NCI-H748 treated with DMSO at 0.1 percent for 48 hours (cell line): Measurements from ENCODE around the gene LSM14A.
"Not testable (repeated sequence)": the region's sequence is repeated elsewhere in the genome, so short reads cannot be mapped to it uniquely, and the experiment has no call there.

ENCODE experiments used
- DNase-seq: peaks from one replicate; lab custom pipeline; 2025; lab: John Stamatoyannopoulos, UW

LSM14A gene

GRCh38 chr19:34189917-34190425, 17.7 kb downstream of the LSM14A start:
- no peak for DNase-seq

GRCh38 chr19:34191355-34191962, 19.2 kb downstream of the LSM14A start:
- no peak for DNase-seq

- DNase-seq = no peak
These were observed 21.1 kb downstream of the LSM14A start for GRCh38 chr19:34193439-34193838.

- no peak for DNase-seq
These were observed 21.6 kb downstream of the LSM14A start for GRCh38 chr19:34193876-34194275.

- DNase-seq = no peak
These were observed 28.8 kb downstream of the LSM14A start for GRCh38 chr19:34201133-34201532.

- DNase-seq = not testable (repeated sequence)
These were observed 33.0 kb downstream of the LSM14A start for GRCh38 chr19:34205324-34205723.

- DNase-seq = no peak
These were observed 36.1 kb downstream of the LSM14A start for GRCh38 chr19:34208291-34208884.

- DNase-seq = no peak
These were observed 37.4 kb downstream of the LSM14A start for GRCh38 chr19:34209726-34210125.

GRCh38 chr19:34213283-34213682, 41.0 kb downstream of the LSM14A start:
- DNase-seq = no peak

GRCh38 chr19:34214040-34214439, 41.7 kb downstream of the LSM14A start:
- DNase-seq = no peak

- DNase-seq = no peak
These were observed 42.8 kb downstream of the LSM14A start for GRCh38 chr19:34215006-34215665.

GRCh38 chr19:34215666-34216038, 43.3 kb downstream of the LSM14A start:
- no peak for DNase-seq

GRCh38 chr19:34216745-34217219, 44.5 kb downstream of the LSM14A start:
- DNase-seq = not testable (repeated sequence)

GRCh38 chr19:34217952-34218817, 45.9 kb downstream of the LSM14A start:
- DNase-seq = no peak

GRCh38 chr19:34218818-34219164, 46.5 kb downstream of the LSM14A start:
- no peak for DNase-seq

- peak; percentile 53 for DNase-seq
These were observed 48.3 kb downstream of the LSM14A start for GRCh38 chr19:34220472-34221063.

GRCh38 chr19:34222386-34222785, 50.1 kb downstream of the LSM14A start:
- no peak for DNase-seq

GRCh38 chr19:34224996-34225658, 52.8 kb downstream of the LSM14A start:
- no peak for DNase-seq

- DNase-seq = no peak
These were observed 53.3 kb downstream of the LSM14A start for GRCh38 chr19:34225659-34226015.

- DNase-seq = no peak
These were observed 53.7 kb downstream of the LSM14A start for GRCh38 chr19:34226036-34226435.

- DNase-seq = no peak
These were observed 56.0 kb downstream of the LSM14A start for GRCh38 chr19:34228347-34228746.
